Endodermal cell (in vitro differentiated cells): Measurements from ENCODE around the gene UNC45A. TPM values are rescaled to one million over a fixed set of nuclear protein-coding genes. Genes with fewer than 3 reads are reported as not detected.
A peak's percentile ranks its signal among the peaks of the same experiment; 100 is the strongest.

Experiments
- DNase-seq: peaks from one replicate; pipeline ENCODE4 v3.0.0-alpha.2; 2017
- H3K27ac ChIP-seq: 2 replicates; pipeline ENCODE4 v1.5.1; 2013; ENCODE audit warnings: mild to moderate bottlenecking, low read depth, low read length, moderate library complexity
- H3K27me3 ChIP-seq: 2 replicates; pipeline ENCODE4 v1.6.1; 2013; ENCODE audit warnings: mild to moderate bottlenecking, low read length, moderate library complexity; ENCODE audit not compliant: insufficient read depth, control insufficient read depth, poor library complexity, severe bottlenecking
- H3K36me3 ChIP-seq: 2 replicates; pipeline ENCODE4 v1.7.0; 2013; ENCODE audit warnings: mild to moderate bottlenecking, low read length, moderate library complexity; ENCODE audit not compliant: control insufficient read depth, insufficient read depth
- H3K4me1 ChIP-seq: one replicate; pipeline ENCODE4 v1.7.0; 2013; ENCODE audit warnings: low read length; ENCODE audit not compliant: control insufficient read depth, insufficient read depth
- H3K4me3 ChIP-seq: 2 replicates; pipeline ENCODE4 v1.5.1; 2013; ENCODE audit warnings: mild to moderate bottlenecking, low read length, moderate library complexity
- H3K9ac ChIP-seq: 2 replicates; pipeline ENCODE4 v1.6.1; 2013; ENCODE audit warnings: mild to moderate bottlenecking, low read length, moderate library complexity; ENCODE audit not compliant: poor library complexity, severe bottlenecking; ENCODE audit errors: extremely low read depth
- H3K9me3 ChIP-seq: 2 replicates; pipeline ENCODE4 v1.6.1; 2013; ENCODE audit warnings: mild to moderate bottlenecking, low read length, moderate library complexity; ENCODE audit not compliant: control insufficient read depth
- H3K27ac Mint-ChIP-seq: 2 replicates; pipeline ENCODE4 v1.8.0; 2020; ENCODE audit warnings: mixed read lengths
- H3K27me3 Mint-ChIP-seq: 2 replicates; pipeline ENCODE4 v1.8.0; 2021; ENCODE audit warnings: mild to moderate bottlenecking, mixed read lengths; ENCODE audit not compliant: insufficient read depth
- H3K36me3 Mint-ChIP-seq: 2 replicates; pipeline ENCODE4 v1.8.0; 2020; ENCODE audit warnings: low read depth, mixed read lengths
- H3K4me1 Mint-ChIP-seq: 2 replicates; pipeline ENCODE4 v1.8.0; 2020; ENCODE audit warnings: mixed read lengths
- H3K4me3 Mint-ChIP-seq: 2 replicates; pipeline ENCODE4 v1.8.0; 2020; ENCODE audit warnings: mild to moderate bottlenecking, moderate library complexity, mixed read lengths
- H3K9me3 Mint-ChIP-seq: 2 replicates; pipeline ENCODE4 v1.8.0; 2020; ENCODE audit warnings: mild to moderate bottlenecking, mixed read lengths
- CTCF ChIP-seq: fragments of 200-600 bp; sonication (generic); conservative IDR thresholded peaks from 2 replicates; pipeline ENCODE4 v1.5.0; 2021; ENCODE audit warnings: antibody characterized with exemption, mild to moderate bottlenecking
- WGBS, 2 experiments: methylation state at CpG; one replicate each; pipeline versions ENCODE4 v1.1.5 to v1.1.7; 2013; ENCODE audit warnings: missing lambda C conversion rate in 2 of 2, mixed read lengths in 1 of 2; ENCODE audit not compliant: insufficient coverage in 1 of 2, insufficient read length in 1 of 2; 5-methylcytosine and 5-hydroxymethylcytosine counted together
- total RNA-seq, 2 donors: library from RNA; stranded (reverse); fragmentation: NEBNext Ultra II Directional in 1 of 2; extraction: Animal tissue kit (Norgen Biotek cat#: 25700) in 1 of 2; gene quantifications; 2 replicates in 1 of 2; 3 replicates in 1 of 2; pipeline ENCODE4 v1.2.1, GENCODE V29; 2021

Gene UNC45A
- total RNA-seq, 2 donors from 2014 or later, result 92.5 to 96.6 TPM

GRCh38 chr15:90982135-90982534 lies 47.0 kb downstream of the UNC45A start:
- no peaks in the 10 kb centered on the region for H3K9me3 ChIP-seq
- peaks cover 65% of the 10 kb centered on the region for H3K36me3 Mint-ChIP-seq
- H3K9me3 Mint-ChIP-seq, result no peaks in the 10 kb centered on the region
- no peak overlapping the region for H3K9ac ChIP-seq
- H3K27me3 ChIP-seq, result no peaks in the 10 kb centered on the region
- H3K4me3 ChIP-seq, result no peak overlapping the region
- no peak overlapping the region for H3K27ac ChIP-seq
- H3K27ac Mint-ChIP-seq, result no peak overlapping the region
- 95 to 100% methylated on average over 5 of the region's 5 CpGs for WGBS, 2 experiments
- no peak for DNase-seq
- H3K4me3 Mint-ChIP-seq, result no peak overlapping the region
- TF ChIP-seq CTCF, result no peak
- H3K36me3 ChIP-seq, result peaks cover 79% of the 10 kb centered on the region
- H3K27me3 Mint-ChIP-seq, result no peaks in the 10 kb centered on the region
- H3K4me1 Mint-ChIP-seq, result peaks cover 5% of the 10 kb centered on the region
- no peaks in the 10 kb centered on the region for H3K4me1 ChIP-seq

GRCh38 chr15:90986790-90987507 lies 51.9 kb downstream of the UNC45A start:
- Histone ChIP-seq H3K9me3 (no peaks in the 10 kb centered on the region), H3K27me3 (no peaks in the 10 kb centered on the region), H3K9ac (no peak overlapping the region), H3K36me3 (peaks cover 32% of the 10 kb centered on the region), H3K27ac (no peak overlapping the region), H3K4me3 (no peak overlapping the region), H3K4me1 (peaks cover 3% of the 10 kb centered on the region)
- Mint-ChIP-seq H3K9me3 (no peaks in the 10 kb centered on the region), H3K27ac (no peak overlapping the region), H3K27me3 (no peaks in the 10 kb centered on the region), H3K4me1 (peaks cover 24% of the 10 kb centered on the region), H3K36me3 (peaks cover 24% of the 10 kb centered on the region), H3K4me3 (no peak overlapping the region)
- WGBS, 2 experiments, result 90 to 100% methylated on average over 4 to 7 of the region's 11 CpGs
- TF ChIP-seq CTCF, result no peak
- DNase-seq, result no peak

GRCh38 chr15:90987561-90988141 lies 52.6 kb downstream of the UNC45A start:
- Mint-ChIP-seq H3K36me3 (peaks cover 17% of the 10 kb centered on the region), H3K27me3 (no peaks in the 10 kb centered on the region), H3K4me1 (peaks cover 26% of the 10 kb centered on the region), H3K4me3 (no peak overlapping the region), H3K9me3 (no peaks in the 10 kb centered on the region), H3K27ac (peak overlapping the region; percentile 76)
- DNase-seq, result no peak
- no peak for TF ChIP-seq CTCF
- H3K4me1 ChIP-seq, result peaks cover 3% of the 10 kb centered on the region
- WGBS, 2 experiments, result 80 to 85% methylated on average over 3 to 7 of the region's 7 CpGs
- H3K36me3 ChIP-seq, result peaks cover 25% of the 10 kb centered on the region
- no peaks in the 10 kb centered on the region for H3K9me3 ChIP-seq
- H3K9ac ChIP-seq, result no peak overlapping the region
- no peaks in the 10 kb centered on the region for H3K27me3 ChIP-seq
- H3K4me3 ChIP-seq, result no peak overlapping the region
- H3K27ac ChIP-seq, result no peak overlapping the region
